Breast epithelium (tissue), 3 donors: ENCODE results near the gene MAPK10.

Experiments
- POLR2A ChIP-seq: fragments of 450-650 bp; IDR thresholded peaks from one replicate; pipeline ENCODE4 v1.6.1; 2016; ENCODE audit warnings: antibody characterized with exemption, mild to moderate bottlenecking, moderate library complexity
- POLR2AphosphoS5 ChIP-seq, 3 donors: sonication (generic); formaldehyde crosslinking; IDR thresholded peaks; one replicate each; pipeline ENCODE4 v1.6.1; 2017; ENCODE audit warnings: antibody characterized with exemption in 3 of 3

DNA sequence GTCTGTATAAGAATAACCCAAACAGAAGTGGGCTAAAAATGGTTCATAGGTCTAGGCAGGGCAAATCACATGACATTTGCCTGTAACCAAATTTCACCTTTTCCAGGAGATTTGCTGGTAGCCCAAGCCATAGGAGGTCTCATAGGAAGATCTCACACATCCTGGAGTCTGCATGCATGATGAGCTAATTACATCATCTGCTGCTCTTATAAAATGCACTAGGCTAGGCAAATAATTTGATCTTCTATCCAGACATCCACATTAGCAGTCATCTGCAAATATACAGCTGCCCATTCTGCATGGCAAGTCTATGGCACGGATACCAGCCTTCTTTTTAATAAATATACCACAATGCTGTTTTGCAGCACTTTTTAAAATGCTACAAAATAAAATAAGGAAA, 87.2 kb downstream of the MAPK10 start:
- TF ChIP-seq POLR2A: no peak
- no peak for TF ChIP-seq POLR2AphosphoS5 (IDR thresholded peaks at IDR 0.05)
